CD4-positive, alpha-beta T cell treated with Interleukin-15 for 1 hour (primary cell): ENCODE data around the gene NPTXR.
"Not testable (repeated sequence)": the region's sequence is repeated elsewhere in the genome, so short reads cannot be mapped to it uniquely, and the experiment has no call there.

Experiments used
- DNase-seq: peaks from one replicate; pipeline ENCODE4 v3.0.0-alpha.2; 2020

NPTXR gene

DNA sequence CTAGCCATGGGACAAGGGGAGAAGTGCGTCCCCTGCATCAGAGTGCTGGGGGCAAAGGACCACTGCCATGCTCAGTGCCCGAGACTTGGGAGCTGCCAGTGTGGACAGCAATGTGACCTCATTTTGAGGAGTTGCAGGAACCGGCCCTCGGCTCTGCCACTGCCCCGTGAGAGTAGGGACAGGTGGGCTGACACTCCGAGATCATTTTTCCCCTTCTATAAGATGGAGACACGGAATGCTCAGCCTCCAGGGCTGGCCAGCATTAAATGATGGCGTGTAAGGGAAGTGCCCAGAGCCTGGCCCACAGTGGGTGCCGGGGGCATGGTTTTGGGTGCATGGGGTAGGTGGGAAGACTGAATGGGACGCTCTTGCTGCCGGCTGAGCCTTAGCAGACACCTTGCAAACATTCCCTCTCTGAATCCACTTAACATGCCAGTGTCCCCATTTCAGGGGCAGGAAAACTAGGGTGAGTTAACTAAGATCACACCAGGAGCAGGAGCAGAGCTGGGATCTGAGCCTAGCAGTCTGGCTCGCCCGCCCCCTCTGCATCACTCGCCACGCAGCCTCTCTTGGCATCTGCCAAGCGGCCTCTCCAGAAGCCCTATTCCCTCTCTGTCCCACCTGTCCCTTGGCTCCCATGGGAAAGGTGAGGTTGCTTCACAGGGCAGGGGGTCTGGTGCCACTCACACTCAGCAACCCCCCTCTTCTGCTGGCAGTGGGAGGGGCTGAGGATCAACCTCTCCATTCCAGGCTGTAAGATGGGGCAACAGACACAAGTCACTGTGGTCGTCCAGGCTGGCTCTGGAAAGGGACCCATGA, 13.6 kb downstream of the NPTXR start:
- DNase-seq = no peak

DNA sequence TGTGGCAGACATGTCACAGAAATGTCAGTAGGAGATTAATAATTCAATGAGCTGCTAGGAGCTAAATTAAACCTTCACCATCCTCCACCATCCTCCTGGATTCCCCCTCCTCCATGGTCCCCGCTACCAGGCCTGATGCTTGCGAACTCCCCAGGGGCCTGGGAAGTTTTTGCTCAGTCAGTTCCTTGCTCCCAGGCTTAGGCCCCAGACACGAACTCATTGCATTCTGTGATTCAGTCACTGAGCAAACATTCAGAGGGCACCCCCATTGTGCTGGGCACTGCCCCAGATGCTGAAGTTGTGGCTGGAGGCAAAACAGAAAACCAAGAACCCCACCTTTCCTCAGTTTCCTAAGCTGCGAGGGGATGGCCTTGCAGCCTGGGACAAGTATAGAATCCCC, 14.3 kb downstream of the NPTXR start:
- no peak for DNase-seq

DNA sequence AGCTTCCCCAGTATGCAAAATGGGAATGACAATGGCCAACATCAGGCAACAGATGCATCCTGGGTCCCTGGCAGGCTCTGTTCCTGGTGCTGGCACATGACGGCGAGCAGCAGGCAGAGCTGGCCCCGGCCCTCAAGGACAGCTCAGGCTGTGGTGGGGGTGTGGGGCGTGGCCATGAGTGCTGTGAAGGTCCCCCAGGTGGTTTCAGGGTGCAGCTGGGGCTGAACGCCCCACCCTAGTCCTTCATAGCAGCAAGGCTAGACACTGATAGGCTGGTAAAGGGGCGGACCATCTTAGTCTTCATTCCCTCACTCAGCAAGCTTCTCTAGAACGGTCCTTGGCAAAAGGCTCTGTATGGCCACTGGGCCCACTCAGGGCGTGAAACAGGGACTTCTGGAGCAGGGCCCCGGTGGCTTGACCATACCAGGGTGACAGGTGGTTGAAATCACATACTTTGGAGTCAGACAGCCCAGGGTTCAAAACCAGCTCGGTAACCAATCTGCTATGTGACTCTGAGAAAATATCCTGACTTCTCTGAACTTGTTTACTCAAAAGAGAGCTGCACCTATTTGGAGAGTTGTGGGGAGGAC, 15.1 kb downstream of the NPTXR start:
- DNase-seq = no peak

DNA sequence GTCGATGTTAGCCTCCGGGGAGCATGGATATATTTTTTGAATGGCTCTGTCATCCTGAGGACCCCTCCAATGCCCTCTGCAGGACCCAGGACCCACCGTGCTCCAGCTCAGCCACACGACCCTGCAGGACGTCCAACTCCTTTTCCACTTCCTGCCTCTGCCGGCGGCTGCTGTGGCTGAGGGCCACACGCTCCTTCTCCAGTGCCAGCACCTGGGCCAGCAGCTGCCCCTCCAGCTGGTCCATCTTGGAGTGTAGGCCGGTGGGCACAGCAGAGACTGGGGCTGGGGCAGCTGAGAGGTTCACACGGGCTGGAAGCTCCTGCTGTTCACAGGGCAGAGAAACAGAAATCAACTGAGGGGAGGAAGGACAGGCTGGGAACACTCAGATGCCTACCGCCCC, 15.6 kb downstream of the NPTXR start:
- DNase-seq = no peak

DNA sequence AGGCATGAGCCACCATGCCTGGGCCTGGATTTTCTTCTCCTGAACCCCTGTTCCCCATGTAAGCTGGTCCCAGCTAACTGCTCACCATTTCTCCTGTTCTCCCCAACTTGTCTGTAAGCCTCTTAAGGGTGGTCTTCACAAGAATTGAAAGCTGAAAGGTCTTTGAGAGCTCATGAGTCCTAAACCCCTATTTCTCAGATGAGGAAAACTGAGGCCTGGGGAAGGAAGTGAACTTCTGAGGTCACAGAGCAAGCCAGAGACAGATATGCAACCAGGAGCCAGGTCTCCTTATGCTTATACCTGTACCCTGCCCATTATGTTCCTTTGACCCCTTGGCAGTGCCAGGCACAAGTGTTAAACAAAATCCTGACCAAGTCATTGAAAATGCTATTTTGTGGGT, 16.3 kb downstream of the NPTXR start:
- no peak for DNase-seq

DNA sequence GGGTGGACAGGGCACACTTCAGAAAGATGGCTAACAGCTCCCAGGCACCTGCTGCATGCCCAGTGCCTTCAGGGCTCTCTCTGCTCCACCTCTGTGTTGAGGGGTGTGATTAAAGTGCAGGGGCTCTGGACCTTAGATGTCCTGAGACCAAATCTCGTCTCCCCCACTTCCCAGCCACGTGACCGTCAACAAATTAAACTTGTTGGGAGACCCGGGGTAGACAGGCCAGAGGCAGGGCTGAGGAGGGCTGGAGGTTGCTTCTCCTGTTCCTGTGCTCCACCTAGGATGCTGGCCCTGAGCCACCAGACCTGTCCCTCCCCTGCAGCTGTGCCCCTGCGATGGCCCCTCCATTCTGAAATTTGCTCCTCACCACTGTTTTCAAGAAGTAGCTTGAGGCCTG, 17.0 kb downstream of the NPTXR start:
- no peak for DNase-seq

DNA sequence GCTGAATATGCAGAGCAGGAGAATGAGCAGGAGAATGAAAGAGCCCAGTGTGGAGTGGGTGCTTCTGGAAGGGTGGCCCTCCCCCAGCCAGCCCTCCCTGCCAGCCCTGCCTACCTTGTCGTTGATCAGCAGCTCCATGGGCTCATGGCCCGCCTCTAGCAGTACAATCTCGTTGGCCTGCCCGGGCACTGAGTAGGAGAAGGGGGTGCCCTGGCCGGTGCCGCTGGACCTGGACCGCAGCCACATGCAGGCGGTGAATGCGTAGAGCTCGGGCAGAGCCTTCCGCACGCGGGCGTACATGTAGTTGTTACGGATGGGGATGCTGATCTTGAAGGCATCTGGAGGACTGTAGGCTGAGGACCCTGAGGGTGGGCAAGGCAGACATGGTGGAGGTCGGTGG, 17.4 kb downstream of the NPTXR start:
- DNase-seq = no peak

DNA sequence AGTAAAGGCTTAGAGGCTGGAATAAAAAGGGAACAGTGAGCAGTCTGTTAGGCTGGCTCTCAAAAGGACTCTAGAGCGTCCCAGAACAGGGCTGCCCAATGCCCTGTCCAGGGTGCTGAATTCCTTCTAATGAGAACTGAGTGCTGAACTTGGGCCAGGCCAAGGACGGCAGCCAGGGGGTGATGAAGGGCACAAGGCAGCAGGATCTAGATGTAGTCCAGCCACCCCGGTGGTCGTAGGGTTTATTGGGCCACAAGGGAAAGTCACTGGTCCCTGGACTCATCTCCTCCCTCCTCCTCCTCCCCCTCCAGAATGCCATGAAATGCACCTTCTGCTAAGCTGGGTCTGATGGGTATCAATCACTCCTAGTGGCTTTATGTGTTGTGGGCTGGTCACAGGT, 19.2 kb downstream of the NPTXR start:
- DNase-seq = no peak

DNA sequence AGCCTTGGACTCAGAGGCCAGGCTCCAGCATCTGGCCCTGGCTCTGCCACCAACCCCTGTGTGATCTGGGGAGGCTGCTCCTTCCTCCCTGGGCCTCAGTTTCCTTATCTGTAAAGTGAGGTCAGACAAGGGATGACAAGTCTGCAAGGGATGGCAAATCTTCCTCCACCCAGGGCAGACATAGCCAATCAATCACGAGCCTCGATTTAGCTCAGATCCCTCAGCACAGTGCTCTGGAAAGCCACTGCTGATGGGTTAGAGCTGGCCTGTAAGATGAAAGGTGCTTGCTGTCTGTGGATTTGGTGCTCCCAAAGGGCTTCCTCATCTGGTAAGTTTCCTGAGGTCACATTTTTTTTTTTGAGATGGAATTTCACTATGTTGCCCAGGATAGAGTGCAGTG, 20.2 kb downstream of the NPTXR start:
- no peak for DNase-seq

DNA sequence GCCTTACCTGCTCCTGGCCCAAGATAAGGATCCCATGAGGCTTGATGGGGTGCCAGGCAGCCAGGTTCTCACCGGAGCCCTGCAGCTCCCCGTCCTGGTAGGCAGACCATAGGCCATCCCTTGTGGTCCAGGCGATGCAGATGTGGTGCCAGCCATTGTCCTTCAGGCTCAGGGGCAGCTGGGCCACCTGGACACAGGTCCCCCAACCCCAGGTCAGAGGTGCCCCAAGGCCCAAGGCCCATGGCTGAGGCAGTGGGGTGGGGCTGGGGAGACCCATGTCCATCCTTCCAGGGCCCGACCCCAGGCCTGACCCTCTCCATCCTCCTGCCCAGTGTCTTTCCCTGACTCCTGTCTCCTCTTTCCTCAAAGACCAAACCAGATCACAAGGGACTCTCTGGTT, 20.8 kb downstream of the NPTXR start:
- no peak for DNase-seq

DNA sequence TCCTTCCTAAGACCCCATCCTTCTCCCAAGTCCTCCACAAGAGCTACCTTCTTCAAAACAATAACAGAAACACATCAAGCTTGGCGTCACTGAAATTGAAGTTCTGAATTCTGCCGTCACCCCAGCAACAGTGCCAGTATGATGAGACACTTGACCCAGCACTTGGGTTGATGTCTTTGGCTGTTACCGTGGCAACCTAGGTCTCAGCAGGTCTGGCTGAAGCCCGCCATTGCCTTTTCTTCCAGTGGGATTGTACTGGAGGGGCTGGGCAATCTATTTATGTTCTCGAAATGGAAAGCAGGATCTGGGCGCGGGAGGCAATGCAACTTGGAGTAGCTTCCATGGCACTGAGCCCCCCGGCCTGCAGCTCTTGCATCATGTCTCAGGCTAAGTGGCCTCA, 23.8 kb downstream of the NPTXR start:
- no peak for DNase-seq

DNA sequence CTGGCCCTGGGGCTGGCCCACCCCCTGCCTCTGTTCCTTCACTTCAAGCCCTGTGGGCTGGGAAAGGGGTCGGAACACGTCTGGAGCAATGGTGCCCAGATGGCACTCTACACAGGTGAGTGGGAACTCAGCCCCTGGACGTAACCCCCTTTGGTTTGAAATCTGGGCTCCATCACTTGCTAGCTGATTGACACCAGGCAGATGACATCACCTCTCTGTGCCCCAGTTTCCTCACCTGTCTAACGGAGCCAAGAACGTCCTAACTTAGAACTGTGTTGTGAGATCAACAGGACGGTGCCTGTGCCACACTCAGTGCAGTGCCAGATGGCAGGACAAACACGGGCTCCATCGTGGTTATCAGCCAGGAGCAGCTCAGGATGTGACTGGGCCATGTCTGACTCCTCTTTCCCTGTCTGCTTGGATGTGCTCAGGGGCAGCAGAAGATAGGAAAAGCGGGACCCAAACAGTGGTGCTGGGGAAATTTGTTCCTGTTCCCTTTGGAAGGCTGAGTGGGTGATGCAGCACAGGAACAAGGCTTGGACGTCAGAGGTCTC, 24.4 kb downstream of the NPTXR start:
- DNase-seq = no peak

DNA sequence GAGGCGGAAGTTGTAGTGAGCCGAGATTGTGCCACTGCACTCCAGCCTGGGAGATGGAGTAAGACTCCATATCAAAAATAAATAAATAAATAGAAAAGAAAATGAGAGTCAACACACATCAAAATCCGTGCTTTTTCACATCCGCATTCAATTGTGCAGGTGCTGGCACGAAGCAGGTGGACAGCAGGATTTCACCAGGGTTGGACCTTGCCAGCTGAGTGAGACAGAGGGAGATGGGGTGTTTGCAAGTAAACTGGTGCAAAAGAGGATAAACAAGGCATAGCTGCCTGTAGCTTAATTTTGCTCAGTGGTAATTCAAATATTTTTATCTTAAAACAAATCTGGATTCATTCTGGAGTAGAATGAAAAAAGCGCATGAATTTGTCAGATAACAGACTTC, 26.6 kb downstream of the NPTXR start:
- no peak for DNase-seq

DNA sequence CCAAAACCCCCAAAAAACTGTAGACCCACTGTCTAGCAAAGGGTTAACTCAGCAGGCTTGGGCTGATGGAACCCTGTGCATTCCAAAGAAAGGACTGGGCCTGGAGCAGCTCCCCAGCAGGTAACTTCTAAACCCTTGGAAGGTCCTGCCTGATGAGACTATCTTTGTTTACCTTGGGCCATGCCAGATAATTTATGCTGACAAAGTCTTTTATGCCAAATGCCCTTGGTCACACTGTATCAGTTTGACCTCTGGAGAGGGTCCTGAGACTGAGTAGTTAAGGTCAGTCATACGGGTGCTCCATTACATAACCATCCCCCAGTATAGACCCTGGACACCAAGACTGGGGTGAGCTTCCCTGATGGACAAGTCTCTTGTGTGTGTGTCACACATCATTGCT, 28.0 kb downstream of the NPTXR start:
- no peak for DNase-seq

DNA sequence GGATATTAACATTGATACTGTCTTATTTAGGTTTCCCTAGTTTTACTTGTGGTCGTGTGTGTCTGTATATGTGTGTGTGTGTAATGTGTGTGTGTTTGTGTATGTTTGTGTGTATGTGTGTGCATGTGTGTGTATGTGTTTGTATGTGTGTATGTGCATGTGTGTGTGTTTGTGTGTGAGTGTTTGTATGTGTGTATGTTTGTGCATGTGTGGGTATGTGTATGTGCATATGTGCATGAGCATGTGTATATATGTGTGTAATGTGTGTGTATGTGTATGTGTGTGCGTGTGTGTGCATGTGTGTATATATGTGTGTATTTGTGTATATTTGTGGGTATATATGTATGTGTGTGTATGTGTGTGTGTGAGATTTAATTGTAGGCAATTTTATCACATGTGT, 32.6 kb downstream of the NPTXR start:
- DNase-seq = no peak

DNA sequence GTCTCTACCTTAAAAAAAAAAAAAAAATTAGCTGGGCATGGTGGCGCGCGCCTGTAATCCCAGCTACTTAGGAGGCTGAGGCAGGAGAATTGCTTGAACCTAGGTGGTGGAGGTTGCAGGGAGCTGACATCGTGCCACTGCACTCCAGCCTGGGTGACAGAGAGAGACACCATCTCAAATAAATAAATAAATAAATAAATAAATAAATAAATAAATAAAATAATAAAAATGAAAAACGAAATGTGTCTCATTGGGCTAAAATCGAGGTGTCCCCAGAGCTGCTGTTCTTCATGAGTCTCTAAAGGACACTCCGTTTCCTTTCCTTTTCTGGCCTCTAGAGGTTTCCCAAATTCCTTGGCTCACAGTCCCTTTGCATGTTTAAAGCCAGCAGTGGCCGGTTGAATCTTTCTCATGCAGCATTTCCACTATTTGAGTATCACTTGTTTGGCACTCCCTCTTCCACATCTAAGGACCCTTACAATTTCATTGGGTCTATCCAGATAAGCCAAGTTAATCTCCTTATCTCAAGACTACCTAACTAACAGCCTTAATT, 38.7 kb downstream of the NPTXR start:
- DNase-seq = not testable (repeated sequence)

DNA sequence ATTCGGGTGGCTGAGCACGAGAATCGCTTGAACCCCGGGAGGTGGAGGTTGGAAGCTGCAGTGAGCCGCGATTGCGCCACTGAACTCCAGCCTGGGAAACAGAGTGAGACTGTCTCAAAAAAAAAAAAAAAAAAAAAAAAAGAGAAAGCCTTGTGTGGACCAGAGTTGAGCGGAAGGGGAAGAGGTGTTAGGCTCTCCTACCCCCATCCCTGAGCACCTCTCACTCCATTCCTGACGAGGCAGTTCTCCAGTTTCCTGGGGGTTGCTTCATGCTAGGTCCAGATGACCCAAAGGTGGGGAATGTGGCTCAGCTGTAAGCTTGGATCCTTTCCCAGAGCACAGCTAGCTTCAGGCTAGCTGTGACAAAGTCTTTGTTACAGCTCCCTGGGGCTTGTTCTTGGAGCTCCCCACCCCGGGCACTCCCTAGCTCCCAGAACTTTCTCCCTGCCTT, 41.1 kb downstream of the NPTXR start:
- DNase-seq = no peak

DNA sequence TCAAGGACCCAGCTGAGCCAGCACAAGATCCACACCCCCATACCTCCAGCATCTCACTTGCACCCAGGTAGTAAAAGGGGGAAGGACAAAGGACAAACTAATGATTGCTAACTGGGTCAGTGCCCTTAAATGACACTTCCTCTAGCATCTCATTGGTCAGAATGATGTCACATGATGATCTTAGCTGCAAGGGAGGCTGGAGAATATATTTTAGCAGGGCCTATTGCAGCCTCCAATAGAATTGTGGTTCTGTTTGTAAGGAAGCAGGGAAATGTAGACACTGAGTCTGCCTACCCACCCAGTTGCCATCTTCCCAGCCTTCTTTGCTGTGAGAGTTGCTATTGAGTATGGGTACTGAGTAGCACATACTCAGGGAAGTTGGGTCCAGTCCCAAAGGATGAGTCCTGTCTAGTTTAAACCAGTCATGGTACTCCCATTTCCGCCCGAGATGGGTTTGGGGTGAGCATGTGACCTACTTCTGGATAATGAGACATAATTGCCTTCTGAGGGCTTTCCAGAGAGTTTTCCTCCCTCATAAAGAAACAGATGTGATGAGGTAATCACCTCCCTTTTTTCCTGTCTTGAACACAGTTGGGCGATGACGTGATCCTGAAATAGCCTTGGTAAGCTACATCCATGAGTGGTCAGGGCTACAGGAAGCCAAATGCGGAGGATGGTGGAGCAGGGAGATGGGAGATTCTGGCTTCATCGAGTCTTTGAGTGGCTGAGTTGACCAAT, 44.4 kb downstream of the NPTXR start:
- no peak for DNase-seq

DNA sequence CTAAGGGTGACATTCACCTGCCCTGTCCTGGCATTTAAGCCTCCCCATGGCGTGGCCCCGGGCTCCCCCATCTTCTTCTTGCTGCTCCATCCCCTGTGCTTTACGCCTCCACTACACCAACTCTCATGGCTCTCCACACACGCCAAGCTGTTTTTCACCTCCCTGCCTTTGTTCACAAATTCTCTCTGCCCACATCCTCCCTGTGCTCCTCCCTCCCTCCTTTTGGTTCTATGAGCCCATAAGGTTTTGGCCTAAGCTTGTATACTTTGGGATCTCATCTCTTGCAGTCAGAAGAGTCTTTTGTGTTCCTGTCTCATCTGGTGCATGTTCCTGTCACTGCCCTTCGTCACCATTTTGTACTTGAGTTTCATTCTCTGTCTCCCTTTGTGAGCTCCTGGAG, 45.3 kb downstream of the NPTXR start:
- DNase-seq = no peak

DNA sequence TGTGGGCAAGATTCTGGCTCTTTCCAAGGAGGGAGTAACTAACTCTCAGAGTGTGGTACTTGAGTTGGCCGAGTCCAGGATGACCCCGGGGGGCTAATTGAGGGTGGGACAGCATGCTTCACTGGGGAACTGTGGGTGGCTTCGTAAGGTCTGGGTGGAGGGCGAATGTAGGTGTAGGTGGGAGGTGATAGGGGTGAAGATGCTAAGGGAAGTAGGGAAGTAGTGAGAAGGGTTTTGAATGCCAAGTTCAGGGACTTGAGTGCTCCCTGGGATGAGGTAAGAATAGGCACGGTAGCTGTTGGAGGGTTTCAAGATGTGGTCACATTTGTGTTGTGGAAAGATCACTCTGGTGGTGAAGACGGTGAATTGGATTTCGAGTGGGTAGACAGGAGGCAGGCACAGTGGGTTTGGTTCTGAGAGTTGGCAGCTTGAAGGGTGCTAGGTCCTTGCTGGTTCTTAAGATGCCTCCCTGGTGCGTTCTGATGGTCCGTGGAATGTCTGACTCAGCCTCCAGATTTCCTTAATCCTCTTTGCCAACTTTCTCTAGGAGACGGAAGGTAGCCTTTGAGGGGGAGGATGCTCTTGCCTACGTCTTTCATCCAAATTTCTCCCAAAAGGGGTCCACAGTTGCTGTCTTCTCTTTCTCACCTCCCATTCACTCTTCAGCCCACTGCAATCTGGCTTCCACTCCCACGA, 47.4 kb downstream of the NPTXR start:
- DNase-seq = no peak

DNA sequence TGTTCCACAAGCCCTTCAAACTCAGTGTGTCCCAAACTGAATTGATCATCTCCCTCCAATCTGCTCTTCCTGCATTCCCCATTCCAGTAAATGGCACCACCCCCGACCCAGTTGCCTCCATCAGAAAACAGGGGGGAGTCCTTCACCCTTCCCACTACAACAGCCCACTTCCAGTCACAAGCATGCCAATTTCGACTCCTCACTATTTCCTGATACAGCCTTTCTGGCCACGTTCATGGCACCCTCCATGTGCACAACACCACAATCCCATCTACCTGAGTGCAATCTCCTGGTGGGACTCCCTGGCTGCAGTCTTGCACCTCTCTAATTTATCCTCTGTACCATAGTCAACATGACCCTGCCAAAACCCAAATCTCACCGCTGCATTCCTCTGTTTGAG, 48.3 kb downstream of the NPTXR start:
- DNase-seq = no peak

DNA sequence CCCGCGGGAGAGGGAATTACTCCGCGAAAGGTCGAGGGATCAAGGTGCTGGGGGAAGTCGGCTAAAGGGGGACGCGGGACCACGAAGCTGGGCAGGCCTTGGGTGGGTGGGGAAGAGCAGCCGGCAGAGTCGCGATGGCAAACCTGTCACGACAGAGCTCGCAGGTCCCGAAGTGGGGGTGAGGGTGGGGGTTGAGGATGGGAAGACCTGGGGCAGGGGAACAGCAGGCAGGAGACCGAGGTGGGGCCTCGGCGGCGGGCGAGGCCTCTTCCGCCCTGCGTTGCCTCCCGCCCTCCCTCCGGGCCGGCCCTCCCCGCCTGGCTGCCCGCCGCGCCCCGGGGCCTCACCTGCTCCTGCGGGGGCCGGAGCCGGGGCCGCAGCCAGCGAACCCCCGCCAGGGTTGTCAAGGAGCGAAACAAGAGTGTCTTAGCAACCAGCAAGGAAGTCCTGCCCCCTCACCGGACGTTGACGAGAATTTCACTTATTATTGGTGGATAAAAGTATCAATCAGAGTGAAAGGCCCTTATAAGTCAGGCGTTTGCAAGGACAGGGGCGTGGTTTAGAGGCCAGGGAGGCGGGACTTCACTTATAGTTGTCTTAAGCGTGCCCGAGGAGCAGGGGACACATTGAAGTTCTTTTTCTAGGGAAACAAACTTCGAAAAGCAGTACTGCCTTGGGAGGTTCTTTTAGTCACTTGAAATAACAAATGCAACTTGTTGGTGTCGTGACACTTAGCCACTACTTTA, 49.9 kb downstream of the NPTXR start, which contains the start of gene DNAL4:
Gene DNAL4, minus strand, starts transcription at position 423 of the 746 bp plus-strand sequence. CDS start 11,412 bp downstream, outside the sequence.
- DNase-seq = peak; percentile 95
